H1 (cell line): Measurements from ENCODE around the gene PRUNE1. TPM values are rescaled to one million over a fixed set of nuclear protein-coding genes. Genes with fewer than 3 reads are reported as not detected.

Source experiments
- CBX5 ChIP-seq: fragments of 300-800, 300-1000 bp; sonication (generic); IDR thresholded peaks from 2 replicates; pipeline ENCODE4 v1.7.1; 2016; ENCODE audit warnings: antibody characterized with exemption, low read length, low read depth
- CEBPB ChIP-seq: IDR thresholded peaks from 2 replicates; pipeline ENCODE4 v1.6.1; 2012; ENCODE audit warnings: low read depth, low read length
- CREB1 ChIP-seq: IDR thresholded peaks from 2 replicates; pipeline ENCODE4 v1.6.1; 2012; ENCODE audit warnings: inconsistent platforms
- FOSL1 ChIP-seq: IDR thresholded peaks from 2 replicates; pipeline ENCODE4 v1.6.1; 2011; ENCODE audit warnings: mild to moderate bottlenecking, low read depth, low read length, moderate library complexity; ENCODE audit not compliant: insufficient read depth
- GTF2F1 ChIP-seq: IDR thresholded peaks from 2 replicates; pipeline ENCODE4 v1.6.1; 2012; ENCODE audit warnings: low read depth, low read length, improper control_type of control experiment, borderline replicate concordance
- HDAC2 ChIP-seq, 2 experiments: fragments of 300-600 bp in 1 of 2; sonication (generic) in 1 of 2; IDR thresholded peaks; 2 replicates each; pipeline ENCODE4 v1.6.1; 2011 to 2012; ENCODE audit warnings: low read depth in 2 of 2, low read length in 2 of 2, mild to moderate bottlenecking in 2 of 2, moderate library complexity in 2 of 2, borderline replicate concordance in 1 of 2, inconsistent platforms in 1 of 2
- HDAC6 ChIP-seq: IDR thresholded peaks from one replicate; pipeline ENCODE4 v1.7.1; 2012; ENCODE audit warnings: low read depth, mild to moderate bottlenecking, inconsistent platforms, low read length, moderate library complexity
- POLR2A ChIP-seq, 2 experiments: IDR thresholded peaks; 1 replicate in 1 of 2; 2 replicates in 1 of 2; pipeline ENCODE4 v1.6.1; 2011; ENCODE audit warnings: low read depth in 2 of 2, low read length in 2 of 2, mild to moderate bottlenecking in 2 of 2; ENCODE audit errors: control extremely low read depth in 1 of 2
- RBBP5 ChIP-seq: IDR thresholded peaks from 2 replicates; pipeline ENCODE4 v1.7.1; 2012; ENCODE audit warnings: low read depth, mild to moderate bottlenecking, inconsistent platforms, low read length, moderate library complexity, borderline replicate concordance
- RXRA ChIP-seq: IDR thresholded peaks from 2 replicates; pipeline ENCODE4 v1.6.1; 2011; ENCODE audit warnings: low read depth, mild to moderate bottlenecking, low read length, moderate library complexity; ENCODE audit not compliant: insufficient read depth
- SIX5 ChIP-seq: IDR thresholded peaks from 2 replicates; pipeline ENCODE4 v1.6.1; 2011; ENCODE audit warnings: mild to moderate bottlenecking, low read depth, low read length
- SP4 ChIP-seq: IDR thresholded peaks from 2 replicates; pipeline ENCODE4 v1.6.1; 2012; ENCODE audit warnings: low read length, inconsistent platforms
- SRF ChIP-seq: IDR thresholded peaks from 2 replicates; pipeline ENCODE4 v1.6.1; 2011; ENCODE audit warnings: mild to moderate bottlenecking, low read depth, low read length, moderate library complexity
- polyA plus RNA-seq, 7 experiments: library from polyadenylated mRNA; depleted of rRNA in 3 of 7; stranded (reverse) in 5 of 7; unstranded in 2 of 7; fragments of >200 nt in 5 of 7; fragments of 200-250 nt in 2 of 7; gene quantifications; 1 replicate in 5 of 7; 2 replicates in 1 of 7; 4 replicates in 1 of 7; pipeline versions ENCODE4 v1.2.1 to v1.2.3, GENCODE V29; 2011 to 2013; ENCODE audit warnings: missing spikeins in 2 of 7, mixed read lengths in 2 of 7
- total RNA-seq: library from RNA; stranded (reverse); fragmentation: NEBNext Ultra II Directional; extraction: Animal tissue kit (Norgen Biotek cat#: 25700); gene quantifications from 2 replicates; pipeline ENCODE4 v1.2.1, GENCODE V29; 2021

The PRUNE1 gene
- total and polyA plus RNA-seq, 2 of the 8 experiments (the other 6 are each of a cell fraction or from before 2014, with no cell fraction given) = 32.8 to 54.2 TPM

GRCh38 chr1:151059109-151060006, 51.1 kb downstream of the PRUNE1 start, which contains the start of gene CDC42SE1 (continued):
- TF ChIP-seq RBBP5 (no peak; the same call in 1 of the 2 replicates), POLR2A (IDR thresholded peaks at IDR 0.05; ENCODE audit: control extremely low read depth in 1 of 2, low read depth in 2 of 2, low read length in 2 of 2) (peak in 1 of 2 experiments; percentile 29; a peak in 1 of 3 replicates), SP4 (no peak), SRF (no peak), CBX5 (no peak), RXRA (no peak), HDAC6 (no peak), SIX5 (no peak), CEBPB (peak; percentile 99), FOSL1 (no peak), GTF2F1 (no peak), CREB1 (peak; percentile 72), HDAC2 (IDR thresholded peaks at IDR 0.05; ENCODE audit: borderline replicate concordance in 1 of 2, low read depth in 2 of 2, low read length in 2 of 2) (peak in 1 of 2 experiments; percentile 78; a peak in 1 of 4 replicates)
